B cell (primary cell): ENCODE data around the gene DIS3L. TPM values are rescaled to one million over a fixed set of nuclear protein-coding genes. Genes with fewer than 3 reads are reported as not detected.

ENCODE experiments used
- ATAC-seq: fragments of 200-7000 bp; cut with Tn5 transposase; one replicate; pipeline ENCODE4 v1.10.0; 2021; ENCODE audit warnings: low read depth, mild to moderate bottlenecking, moderate number of reproducible peaks, moderate library complexity
- CTCF ChIA-PET: fragments of 350-600 bp; sonication (Branson Sonifier 250); formaldehyde crosslinking; loops from one replicate; lab custom pipeline; 2021; ENCODE audit warnings: antibody characterized with exemption, inconsistent platforms; lab: Charles Lee
- POLR2A ChIA-PET: fragments of 350-600 bp; sonication (Branson Sonifier 250); formaldehyde crosslinking; loops from one replicate; lab custom pipeline; 2021; ENCODE audit warnings: antibody characterized with exemption; lab: Charles Lee
- DNase-seq: peaks from one replicate; pipeline ENCODE4 v3.0.0; 2013
- H2AFZ ChIP-seq: 2 replicates; pipeline ENCODE4 v1.6.1; 2012; ENCODE audit warnings: mild to moderate bottlenecking, low read depth, low read length; ENCODE audit not compliant: insufficient read depth, poor library complexity, severe bottlenecking
- H3K27ac ChIP-seq, 2 donors: 1 replicate in 1 of 2; 2 replicates in 1 of 2; pipeline ENCODE4 v1.5.1; 2012 to 2013; ENCODE audit warnings: low read length in 2 of 2, mild to moderate bottlenecking in 2 of 2, moderate library complexity in 1 of 2
- H3K27me3 ChIP-seq, 4 experiments: fragments of 200-600 bp in 1 of 4; sonication (generic) in 1 of 4; replicated peaks in 1 of 4; 1 replicate in 2 of 4; 2 replicates in 2 of 4; pipeline versions ENCODE4 v1.6.1 to v1.7.0; 2013 to 2016; ENCODE audit warnings: low read length in 3 of 4, mild to moderate bottlenecking in 2 of 4, mixed read lengths in 1 of 4, moderate library complexity in 1 of 4; ENCODE audit not compliant: insufficient read depth in 4 of 4, control insufficient read depth in 3 of 4; ENCODE audit errors: control extremely low read depth in 1 of 4
- H3K36me3 ChIP-seq, 2 experiments: replicated peaks in 1 of 2; 1 replicate in 1 of 2; 2 replicates in 1 of 2; pipeline versions ENCODE4 v1.6.1 to v1.7.1; 2013; ENCODE audit warnings: low read length in 1 of 2; ENCODE audit not compliant: insufficient read depth in 2 of 2, control insufficient read depth in 1 of 2; ENCODE audit errors: control extremely low read depth in 1 of 2, extremely low read depth in 1 of 2
- H3K4me1 ChIP-seq, 2 donors: fragments of 200-600 bp in 1 of 2; sonication (generic) in 1 of 2; 1 replicate in 1 of 2; 2 replicates in 1 of 2; pipeline versions ENCODE4 v1.5.1 to v1.6.1; 2013 to 2017; ENCODE audit warnings: low read length in 2 of 2; ENCODE audit not compliant: control insufficient read depth in 2 of 2, insufficient read depth in 2 of 2
- H3K4me2 ChIP-seq: replicated peaks from 2 replicates; pipeline ENCODE3; 2012; ENCODE audit warnings: mild to moderate bottlenecking, low read depth, low read length; ENCODE audit not compliant: poor library complexity, severe bottlenecking
- H3K4me3 ChIP-seq, 5 experiments: fragments of 200-600 bp in 1 of 5; sonication (generic) in 1 of 5; 1 replicate in 3 of 5; 2 replicates in 2 of 5; pipeline versions ENCODE4 v1.5.1 to v1.7.0; 2011 to 2016; ENCODE audit warnings: low read length in 4 of 5, mild to moderate bottlenecking in 4 of 5, low read depth in 2 of 5, control low read depth in 1 of 5, moderate library complexity in 1 of 5; ENCODE audit not compliant: insufficient read depth in 1 of 5; ENCODE audit errors: control extremely low read depth in 1 of 5, extremely low read depth in 1 of 5
- H3K79me2 ChIP-seq: fragments of 200-600 bp; sonication (generic); one replicate; pipeline ENCODE4 v1.6.0; 2016; ENCODE audit warnings: low read length; ENCODE audit not compliant: control insufficient read depth, insufficient read depth
- H3K9ac ChIP-seq: fragments of 200-600 bp; sonication (generic); 2 replicates; pipeline ENCODE4 v1.6.1; 2017; ENCODE audit warnings: mild to moderate bottlenecking, low read length, moderate library complexity
- H3K9me3 ChIP-seq, 3 donors: one replicate each; pipeline versions ENCODE4 v1.6.1 to v1.7.1; 2013; ENCODE audit warnings: low read length in 2 of 3; ENCODE audit not compliant: control insufficient read depth in 2 of 3, insufficient read depth in 1 of 3; ENCODE audit errors: control extremely low read depth in 1 of 3
- H4K20me1 ChIP-seq: 2 replicates; pipeline ENCODE4 v1.6.0; 2012; ENCODE audit warnings: mild to moderate bottlenecking, low read length; ENCODE audit not compliant: insufficient read depth, control insufficient read depth, poor library complexity, severe bottlenecking
- H3K27ac Mint-ChIP-seq: one replicate; pipeline ENCODE4 v1.8.0; 2021; ENCODE audit warnings: mixed read lengths
- H3K27me3 Mint-ChIP-seq: one replicate; pipeline ENCODE4 v1.8.0; 2021; ENCODE audit warnings: mixed read lengths
- H3K4me1 Mint-ChIP-seq: one replicate; pipeline ENCODE4 v1.8.0; 2021; ENCODE audit warnings: mixed read lengths
- H3K4me3 Mint-ChIP-seq: one replicate; pipeline ENCODE4 v1.8.0; 2021; ENCODE audit warnings: mixed read lengths
- H3K9me3 Mint-ChIP-seq: one replicate; pipeline ENCODE4 v1.8.0; 2022; ENCODE audit warnings: mixed read lengths; ENCODE audit not compliant: insufficient read depth
- EZH2 ChIP-seq: IDR thresholded peaks from 2 replicates; pipeline ENCODE4 v1.6.1; 2012; ENCODE audit warnings: borderline replicate concordance, low read depth, mild to moderate bottlenecking, moderate library complexity, low read length; ENCODE audit not compliant: insufficient read depth, poor library complexity, severe bottlenecking
- WGBS: methylation state at CpG from one replicate; pipeline ENCODE4 v1.1.5; 2013; ENCODE audit warnings: missing lambda C conversion rate; ENCODE audit not compliant: insufficient coverage; 5-methylcytosine and 5-hydroxymethylcytosine counted together
- intact Hi-C: fragments of 100-400 bp; cut with micrococcal nuclease; formaldehyde crosslinking; loops from one replicate; pipeline ENCODE4 v1.10.0; 2022
- polyA plus RNA-seq: library from polyadenylated mRNA; depleted of rRNA; stranded (reverse); fragments of >200 nt; gene quantifications from 2 replicates; pipeline ENCODE4 v1.2.3, GENCODE V29; 2012
- total RNA-seq, 2 donors: library from RNA; stranded (reverse); fragments of 120-200 nt in 1 of 2; gene quantifications; 1 replicate in 1 of 2; 2 replicates in 1 of 2; pipeline versions ENCODE4 v1.2.3 to v1.2.4, GENCODE V29; 2013 to 2022
- TF ChIP-seq, protein P1 (sequence below): fragments of 200-600 bp; IDR thresholded peaks from one replicate; pipeline ENCODE4 v1.8.0; 2022; ENCODE audit warnings: antibody characterized with exemption, mild to moderate bottlenecking

Gene DIS3L
- total and polyA plus RNA-seq, 2 donors (not counting 1 experiment from before 2014, with no cell fraction given), result 13.2 to 43.9 TPM

DNA sequence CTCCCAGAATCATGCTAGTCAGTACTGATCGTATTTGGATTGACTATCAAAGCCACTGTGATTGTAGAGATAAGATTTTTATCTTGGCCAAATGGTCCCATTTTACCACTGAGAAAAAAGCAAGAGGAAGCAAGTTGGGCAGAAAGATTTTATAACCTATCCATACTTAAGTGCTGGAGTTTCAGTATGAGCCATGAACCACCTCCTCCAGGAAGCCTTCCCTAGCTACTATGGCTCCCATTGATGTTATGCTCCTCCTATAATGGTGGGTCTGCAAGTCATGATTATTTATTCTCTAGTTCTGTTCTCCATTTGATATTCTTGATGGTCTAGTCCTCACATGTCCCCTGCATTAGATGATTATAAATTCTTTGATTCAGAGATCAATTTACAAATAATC lies 46.4 kb upstream of the DIS3L start:
- Histone ChIP-seq H4K20me1 (no peaks in the 10 kb centered on the region), H3K4me3 (no peak overlapping the region), H3K27me3 (peaks cover 0 to 20% (median 5%) of the 10 kb centered on the region in 4 experiments), H3K4me2 (no peak overlapping the region), H3K36me3 (no peaks in the 10 kb centered on the region), H3K27ac (no peak overlapping the region), H2AFZ (no peak overlapping the region), H3K4me1 (peaks cover 6% of the 10 kb centered on the region in 2 donors), H3K9ac (no peak overlapping the region), H3K9me3 (no peaks in the 10 kb centered on the region), H3K79me2 (no peaks in the 10 kb centered on the region)
- peaks cover 6% of the 10 kb centered on the region for H3K4me1 Mint-ChIP-seq
- no peak overlapping the region for H3K27ac Mint-ChIP-seq
- no CpG with 5 or more reads among the region's 1 CpG for WGBS
- POLR2A ChIA-PET, result no interaction called here
- no peak for ATAC-seq
- H3K9me3 Mint-ChIP-seq, result no peaks in the 10 kb centered on the region
- no peak overlapping the region for H3K4me3 Mint-ChIP-seq
- TF ChIP-seq EZH2, result no peak
- TF ChIP-seq, protein P1, sequence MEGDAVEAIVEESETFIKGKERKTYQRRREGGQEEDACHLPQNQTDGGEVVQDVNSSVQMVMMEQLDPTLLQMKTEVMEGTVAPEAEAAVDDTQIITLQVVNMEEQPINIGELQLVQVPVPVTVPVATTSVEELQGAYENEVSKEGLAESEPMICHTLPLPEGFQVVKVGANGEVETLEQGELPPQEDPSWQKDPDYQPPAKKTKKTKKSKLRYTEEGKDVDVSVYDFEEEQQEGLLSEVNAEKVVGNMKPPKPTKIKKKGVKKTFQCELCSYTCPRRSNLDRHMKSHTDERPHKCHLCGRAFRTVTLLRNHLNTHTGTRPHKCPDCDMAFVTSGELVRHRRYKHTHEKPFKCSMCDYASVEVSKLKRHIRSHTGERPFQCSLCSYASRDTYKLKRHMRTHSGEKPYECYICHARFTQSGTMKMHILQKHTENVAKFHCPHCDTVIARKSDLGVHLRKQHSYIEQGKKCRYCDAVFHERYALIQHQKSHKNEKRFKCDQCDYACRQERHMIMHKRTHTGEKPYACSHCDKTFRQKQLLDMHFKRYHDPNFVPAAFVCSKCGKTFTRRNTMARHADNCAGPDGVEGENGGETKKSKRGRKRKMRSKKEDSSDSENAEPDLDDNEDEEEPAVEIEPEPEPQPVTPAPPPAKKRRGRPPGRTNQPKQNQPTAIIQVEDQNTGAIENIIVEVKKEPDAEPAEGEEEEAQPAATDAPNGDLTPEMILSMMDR, result no peak
- intact Hi-C loops, result no loop called here
- H3K27me3 Mint-ChIP-seq, result peaks cover 57% of the 10 kb centered on the region
- CTCF ChIA-PET, result no interaction called here
- DNase-seq, result no peak

DNA sequence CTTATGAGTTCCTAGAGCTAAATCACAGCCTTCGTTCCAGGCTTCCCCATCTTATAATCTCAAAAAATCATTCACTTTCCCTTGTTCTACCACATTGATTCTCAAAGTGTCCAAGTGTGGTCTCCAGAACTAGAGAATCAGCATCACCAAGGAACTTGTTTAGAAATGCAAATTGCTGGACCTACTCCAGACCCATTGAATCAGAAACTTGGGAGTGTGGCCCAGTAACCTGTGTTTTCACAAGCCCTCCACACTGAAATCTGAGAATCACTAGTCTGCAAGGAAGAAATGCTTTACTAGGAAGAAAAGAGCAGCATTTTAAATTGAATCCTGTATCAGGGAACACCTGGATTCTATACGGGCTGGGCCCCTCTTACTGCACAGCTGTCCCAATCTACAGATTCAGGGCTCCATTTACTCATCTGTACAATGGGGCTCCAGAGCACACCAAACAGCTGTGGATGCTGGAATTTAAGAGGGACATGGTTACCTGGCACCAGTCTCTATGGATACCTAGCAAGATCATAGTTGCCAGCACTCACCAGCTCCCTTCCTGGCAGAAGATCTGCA lies 43.7 kb upstream of the DIS3L start:
- peaks cover 30 to 31% of the 10 kb centered on the region in 2 donors for H3K4me1 ChIP-seq
- no peak overlapping the region for H3K9ac ChIP-seq
- no peak overlapping the region for H3K4me3 ChIP-seq
- H4K20me1 ChIP-seq, result no peaks in the 10 kb centered on the region
- no peak overlapping the region for H3K4me2 ChIP-seq
- no CpG with 5 or more reads among the region's 2 CpGs for WGBS
- H3K4me1 Mint-ChIP-seq, result peaks cover 21% of the 10 kb centered on the region
- H3K79me2 ChIP-seq, result no peaks in the 10 kb centered on the region
- intact Hi-C loops, result no loop called here
- DNase-seq (no peak), ATAC-seq (no peak)
- no peak overlapping the region for H3K27ac Mint-ChIP-seq
- H3K27me3 ChIP-seq, result peaks cover 0 to 45% (median 19%) of the 10 kb centered on the region in 4 experiments
- peaks cover 54% of the 10 kb centered on the region for H3K27me3 Mint-ChIP-seq
- no peak overlapping the region for H3K4me3 Mint-ChIP-seq
- H3K9me3 Mint-ChIP-seq, result no peaks in the 10 kb centered on the region
- ChIA-PET CTCF (interaction anchor here (1.2 kb wide), 1 partner anchor 15 kb away, joined by 3 read pairs; no protein-coding TSS in a partner anchor), POLR2A (no interaction called here)
- H2AFZ ChIP-seq, result no peak overlapping the region
- no peak overlapping the region for H3K27ac ChIP-seq
- H3K36me3 ChIP-seq, result no peaks in the 10 kb centered on the region
- peaks cover 0 to 10% (median 0%) of the 10 kb centered on the region in 3 donors for H3K9me3 ChIP-seq
- TF ChIP-seq, protein P1, result no peak
- TF ChIP-seq EZH2, result no peak
